Measurements from ENCODE around the gene ODAD3.

DNA sequence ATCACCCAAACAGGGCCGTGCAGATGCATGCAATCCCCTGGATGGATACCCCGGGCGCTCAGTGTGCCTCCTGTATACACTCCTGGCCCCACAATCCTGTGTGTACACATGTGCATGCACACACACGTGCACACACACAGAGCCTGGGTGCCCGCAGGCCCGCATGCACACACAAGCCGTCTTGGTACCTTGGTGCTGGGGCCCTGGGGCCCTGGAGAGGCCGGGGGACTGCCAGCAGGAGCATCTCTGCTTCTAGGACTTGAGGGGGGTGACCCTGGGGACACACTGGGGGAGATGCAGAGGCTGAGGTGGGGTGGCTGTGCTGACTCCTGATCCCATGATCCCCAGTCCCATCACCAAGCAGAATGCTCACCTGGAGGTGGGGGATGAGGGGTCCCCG lies 35.3 kb downstream of the ODAD3 start:
- TF ChIP-seq ZNF709 (CRISPR knock-in tag; IDR thresholded peaks at IDR 0.05) = no peak
- no peak for TF ChIP-seq POLR2AphosphoS5 (IDR thresholded peaks at IDR 0.05; ENCODE audit: low read depth, low read length)
- TF ChIP-seq SP5 (CRISPR knock-in tag; IDR thresholded peaks at IDR 0.05; ENCODE audit: borderline replicate concordance, low read depth) = no peak
- TF ChIP-seq PCBP2 (optimal IDR thresholded peaks at IDR 0.05; ENCODE audit: low read depth, low read length, poor library complexity, severe bottlenecking) = no peak
